ENCODE data around the gene ALG12. TPM values are rescaled to one million over a fixed set of nuclear protein-coding genes. Genes with fewer than 3 reads are reported as not detected.

ALG12 gene
- total and polyA plus RNA-seq, 2 of the 4 experiments (the other 2 are of a cell fraction): 7.2 to 10.9 TPM

GRCh38 chr22:49905465-49905864, 12.8 kb downstream of the ALG12 start:
- H2AFZ ChIP-seq (replicated peaks; ENCODE audit: low read length, poor library complexity): no peak overlapping the region
- peaks cover 11% of the 10 kb centered on the region for H4K20me1 ChIP-seq (ENCODE audit: insufficient read depth, low read length)
- no peak overlapping the region for H3K23ac ChIP-seq (ENCODE audit: low read depth, low read length)
- ATAC-seq (ENCODE audit: low read depth) (no peak), DNase-seq (no peak)
- H3K27me3 ChIP-seq (ENCODE audit: control insufficient read depth, insufficient read depth, low read length): no peaks in the 10 kb centered on the region
- H3K4me3 ChIP-seq (ENCODE audit: insufficient read depth, low read depth, low read length): no peak overlapping the region
- H2BK5ac ChIP-seq (ENCODE audit: low read depth, low read length, poor library complexity, severe bottlenecking): no peak overlapping the region
- H2BK15ac ChIP-seq (ENCODE audit: low read depth, low read length): no peak overlapping the region
- no peak overlapping the region for H3K4ac ChIP-seq (ENCODE audit: low read depth, low read length)
- no peaks in the 10 kb centered on the region for H3K9me3 ChIP-seq (ENCODE audit: control insufficient read depth, insufficient read depth, low read length)
- WGBS, 2 experiments (ENCODE audit: extremely low coverage in 2 of 2, insufficient read length in 1 of 2): 95% methylated on average over 4 of the region's 18 CpGs; no CpG with 5 or more reads in 1 of the 2 experiments
- H4K8ac ChIP-seq (ENCODE audit: low read depth in 2 of 2, low read length in 2 of 2): no peak overlapping the region
- H2BK20ac ChIP-seq (ENCODE audit: low read depth, low read length): no peak overlapping the region
- no peak overlapping the region for H3K4me2 ChIP-seq (ENCODE audit: low read depth, low read length)
- H3K9me1 ChIP-seq (ENCODE audit: insufficient read depth, low read length): peaks cover 9% of the 10 kb centered on the region
- no peak overlapping the region for H4K91ac ChIP-seq (ENCODE audit: insufficient read depth, low read depth, low read length)
- ChIA-PET POLR2A (ENCODE audit: unreplicated experiment) (no interaction called here), CTCF (no interaction called here)
- H4K5ac ChIP-seq (ENCODE audit: low read depth, low read length): no peak overlapping the region
- H3K9ac ChIP-seq (ENCODE audit: low read depth, low read length): no peak overlapping the region
- H3K36me3 ChIP-seq (ENCODE audit: control insufficient read depth, insufficient read depth, low read length): peaks cover 43% of the 10 kb centered on the region
- H3K56ac ChIP-seq (ENCODE audit: extremely low read depth, insufficient read depth, low read length): no peak overlapping the region
- no peak overlapping the region for H2AK9ac ChIP-seq (replicated peaks; ENCODE audit: low read depth, low read length, poor library complexity)
- no peaks in the 10 kb centered on the region for H3K4me1 ChIP-seq (ENCODE audit: control insufficient read depth, insufficient read depth, low read length)
- no peak for TF ChIP-seq MAFK (IDR thresholded peaks at IDR 0.05; ENCODE audit: low read depth, low read length)
- no peak for TF ChIP-seq MAZ (IDR thresholded peaks at IDR 0.05; ENCODE audit: borderline replicate concordance, low read depth, low read length)
- no peak for TF ChIP-seq ELK1 (IDR thresholded peaks at IDR 0.05; ENCODE audit: borderline replicate concordance, low read depth, low read length)
- no peak for TF ChIP-seq RFX5 (IDR thresholded peaks at IDR 0.05; ENCODE audit: low read depth, low read length)
- TF ChIP-seq BHLHE40 (IDR thresholded peaks at IDR 0.05; ENCODE audit: low read depth, low read length): no peak
- no peak for TF ChIP-seq CEBPB (IDR thresholded peaks at IDR 0.05; ENCODE audit: low read depth, low read length)
- no peak for TF ChIP-seq FOS (IDR thresholded peaks at IDR 0.05; ENCODE audit: low read depth, low read length)
- no peak for TF ChIP-seq RAD21 (IDR thresholded peaks at IDR 0.05; ENCODE audit: low read length)
- TF ChIP-seq SMC3 (IDR thresholded peaks at IDR 0.05; ENCODE audit: low read depth, low read length): no peak
- no peak for TF ChIP-seq NFE2L2 (IDR thresholded peaks at IDR 0.05; ENCODE audit: low read depth, low read length)
- TF ChIP-seq CHD1 (IDR thresholded peaks at IDR 0.05; ENCODE audit: low read depth, low read length): no peak
- TF ChIP-seq MXI1 (IDR thresholded peaks at IDR 0.05; ENCODE audit: borderline replicate concordance, low read depth, low read length): no peak
- no peak for TF ChIP-seq USF2 (IDR thresholded peaks at IDR 0.05; ENCODE audit: low read depth, low read length)
- TF ChIP-seq POLR2A (IDR thresholded peaks at IDR 0.05; ENCODE audit: low read depth, low read length): no peak
- TF ChIP-seq RCOR1 (IDR thresholded peaks at IDR 0.05; ENCODE audit: insufficient replicate concordance, low read length): no peak
- TF ChIP-seq, protein P1, sequence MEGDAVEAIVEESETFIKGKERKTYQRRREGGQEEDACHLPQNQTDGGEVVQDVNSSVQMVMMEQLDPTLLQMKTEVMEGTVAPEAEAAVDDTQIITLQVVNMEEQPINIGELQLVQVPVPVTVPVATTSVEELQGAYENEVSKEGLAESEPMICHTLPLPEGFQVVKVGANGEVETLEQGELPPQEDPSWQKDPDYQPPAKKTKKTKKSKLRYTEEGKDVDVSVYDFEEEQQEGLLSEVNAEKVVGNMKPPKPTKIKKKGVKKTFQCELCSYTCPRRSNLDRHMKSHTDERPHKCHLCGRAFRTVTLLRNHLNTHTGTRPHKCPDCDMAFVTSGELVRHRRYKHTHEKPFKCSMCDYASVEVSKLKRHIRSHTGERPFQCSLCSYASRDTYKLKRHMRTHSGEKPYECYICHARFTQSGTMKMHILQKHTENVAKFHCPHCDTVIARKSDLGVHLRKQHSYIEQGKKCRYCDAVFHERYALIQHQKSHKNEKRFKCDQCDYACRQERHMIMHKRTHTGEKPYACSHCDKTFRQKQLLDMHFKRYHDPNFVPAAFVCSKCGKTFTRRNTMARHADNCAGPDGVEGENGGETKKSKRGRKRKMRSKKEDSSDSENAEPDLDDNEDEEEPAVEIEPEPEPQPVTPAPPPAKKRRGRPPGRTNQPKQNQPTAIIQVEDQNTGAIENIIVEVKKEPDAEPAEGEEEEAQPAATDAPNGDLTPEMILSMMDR (conservative IDR thresholded peaks at IDR 0.05; ENCODE audit: low read depth, low read length): no peak
- no peak overlapping the region for H2AK5ac ChIP-seq (ENCODE audit: low read depth, low read length)
- intact Hi-C loops (cut with micrococcal nuclease): no loop called here
- dilution Hi-C loops (cut with HindIII; ENCODE audit: low sequenced_read_pairs, unreplicated experiment): no loop called here
- H3K79me1 ChIP-seq (ENCODE audit: low read depth in 1 of 2, low read length in 2 of 2): peaks cover 4 to 20% of the 10 kb centered on the region in 2 experiments; a peak in 2 of 4 replicates
- no peak overlapping the region for H3K14ac ChIP-seq (replicated peaks; ENCODE audit: low read depth, low read length)
- BruUV-seq (replicated peaks): no TSS peak
- no peak overlapping the region for H2BK120ac ChIP-seq (ENCODE audit: low read depth, low read length)
- no peak overlapping the region for H3K18ac ChIP-seq (ENCODE audit: low read depth, low read length)
- in situ Hi-C loops (cut with MboI; ENCODE audit: low sequenced_read_pairs): loop anchor here (25.0 kb wide), 1 partner anchor 93 kb away; no protein-coding TSS in a partner anchor
- no peak overlapping the region for H3K27ac ChIP-seq (ENCODE audit: insufficient read depth, low read length)

All from IMR-90 (cell line).